ENCODE data around the gene SEBOX.

DNA sequence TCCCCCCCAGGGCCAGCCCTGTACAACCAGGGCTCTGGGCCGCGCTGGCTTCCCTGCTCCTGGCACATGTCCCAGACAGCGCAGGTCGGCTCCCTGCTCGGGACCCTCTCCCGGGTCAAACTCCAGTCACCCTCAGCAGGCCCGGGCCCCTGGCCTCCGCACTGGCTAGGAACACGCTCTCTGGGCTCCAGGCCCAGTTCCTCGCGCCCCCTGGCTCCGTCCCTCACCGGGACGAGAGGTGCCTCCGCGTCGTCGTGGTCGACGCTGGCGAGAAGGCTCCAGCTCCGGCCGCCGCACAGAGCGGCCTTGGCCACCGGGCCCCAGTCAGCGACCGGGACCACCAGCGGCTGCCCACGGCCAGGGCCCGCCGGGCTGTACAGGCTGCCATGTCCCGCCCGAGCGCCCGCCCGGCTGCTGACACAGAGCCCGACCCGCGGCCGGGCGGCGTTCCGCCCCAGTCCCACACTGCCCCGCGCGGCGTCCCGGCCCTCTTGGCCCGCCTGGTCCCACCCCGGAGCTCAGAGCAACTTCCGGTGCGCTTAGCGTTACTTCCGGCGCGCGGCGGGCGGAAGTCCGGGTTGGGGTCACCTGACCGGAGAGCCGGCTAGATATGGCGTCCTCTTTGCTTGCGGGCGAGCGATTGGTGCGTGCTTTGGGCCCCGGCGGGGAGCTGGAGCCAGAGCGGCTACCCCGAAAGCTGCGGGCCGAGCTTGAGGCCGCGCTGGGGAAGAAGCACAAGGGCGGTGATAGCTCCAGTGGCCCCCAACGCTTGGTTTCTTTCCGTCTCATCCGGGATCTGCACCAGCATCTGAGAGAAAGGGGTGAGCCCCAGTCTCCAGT, 7.7 kb downstream of the SEBOX start, which contains the start of gene POLDIP2:
- TF ChIP-seq SUZ12 (IDR thresholded peaks at IDR 0.05; ENCODE audit: extremely low read depth, insufficient read depth, insufficient read length) (no peak), ZNF274 (IDR thresholded peaks at IDR 0.05; ENCODE audit: low read depth, low read length) (no peak), YY1 (IDR thresholded peaks at IDR 0.05; ENCODE audit: insufficient read depth, insufficient read length) (peak; percentile 75)

All from NT2/D1 (cell line).